DMS 273 (cell line): ENCODE measurements around the gene FEV.

Source experiments
- DNase-seq: peaks from one replicate; lab custom pipeline; 2025; ENCODE audit not compliant: unreplicated experiment; lab: John Stamatoyannopoulos, UW

FEV gene

GRCh38 chr2:218979846-218980734, 4.9 kb downstream of the FEV start:
- DNase-seq, result peak; percentile 95

DNA sequence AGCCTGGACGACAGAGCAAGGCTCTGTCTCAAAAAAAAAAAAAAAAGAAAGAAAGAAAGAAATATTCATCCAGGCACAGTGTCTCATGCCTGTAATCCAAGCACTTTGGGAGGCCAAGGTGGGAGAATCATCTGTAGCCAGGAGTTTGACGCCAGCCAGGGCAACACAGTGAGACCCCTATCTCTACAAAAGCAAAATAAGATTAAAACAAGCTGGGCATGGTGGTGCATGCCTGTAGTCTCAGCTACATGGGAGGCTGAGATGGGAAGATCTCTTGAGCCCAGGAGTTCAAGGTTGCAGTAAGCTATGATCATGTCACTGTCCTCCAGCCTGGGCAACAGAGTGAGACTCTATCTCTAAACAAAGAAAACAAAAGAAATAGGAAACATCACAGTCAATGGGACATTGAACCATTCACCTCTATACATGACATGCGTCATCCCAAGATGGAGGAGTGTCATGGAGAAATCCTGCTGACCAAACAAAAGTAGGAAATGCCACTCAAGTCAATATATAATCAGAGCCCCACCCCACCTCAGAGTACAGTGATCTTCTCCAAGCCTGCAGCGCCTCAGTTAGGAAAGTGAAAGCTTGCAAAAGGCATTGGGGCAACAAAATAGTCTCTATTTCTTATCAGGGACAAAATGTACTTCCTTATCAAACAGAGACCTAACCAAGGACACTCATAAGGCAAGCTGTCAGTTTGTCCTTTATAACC, 9.8 kb downstream of the FEV start:
- no peak for DNase-seq

DNA sequence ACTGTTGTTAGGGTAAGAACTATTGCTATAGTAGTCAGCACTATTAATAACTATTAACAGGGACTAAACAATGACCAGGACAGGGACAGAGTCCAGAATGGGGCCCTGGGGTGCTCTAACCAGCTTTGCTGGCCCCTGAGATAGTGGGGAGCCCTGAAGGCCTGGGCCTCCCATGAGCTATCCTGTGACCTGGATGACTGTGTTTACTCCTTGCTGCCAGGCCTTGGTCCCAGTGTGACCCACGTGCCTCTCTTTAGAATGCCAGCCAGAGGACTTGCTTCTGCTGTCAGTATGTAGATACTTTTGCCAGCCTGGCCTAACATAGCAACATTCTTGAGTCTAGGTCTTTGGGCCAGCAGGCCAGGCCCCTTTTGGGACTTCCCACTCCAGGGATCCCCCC, 14.1 kb downstream of the FEV start:
- no peak for DNase-seq

DNA sequence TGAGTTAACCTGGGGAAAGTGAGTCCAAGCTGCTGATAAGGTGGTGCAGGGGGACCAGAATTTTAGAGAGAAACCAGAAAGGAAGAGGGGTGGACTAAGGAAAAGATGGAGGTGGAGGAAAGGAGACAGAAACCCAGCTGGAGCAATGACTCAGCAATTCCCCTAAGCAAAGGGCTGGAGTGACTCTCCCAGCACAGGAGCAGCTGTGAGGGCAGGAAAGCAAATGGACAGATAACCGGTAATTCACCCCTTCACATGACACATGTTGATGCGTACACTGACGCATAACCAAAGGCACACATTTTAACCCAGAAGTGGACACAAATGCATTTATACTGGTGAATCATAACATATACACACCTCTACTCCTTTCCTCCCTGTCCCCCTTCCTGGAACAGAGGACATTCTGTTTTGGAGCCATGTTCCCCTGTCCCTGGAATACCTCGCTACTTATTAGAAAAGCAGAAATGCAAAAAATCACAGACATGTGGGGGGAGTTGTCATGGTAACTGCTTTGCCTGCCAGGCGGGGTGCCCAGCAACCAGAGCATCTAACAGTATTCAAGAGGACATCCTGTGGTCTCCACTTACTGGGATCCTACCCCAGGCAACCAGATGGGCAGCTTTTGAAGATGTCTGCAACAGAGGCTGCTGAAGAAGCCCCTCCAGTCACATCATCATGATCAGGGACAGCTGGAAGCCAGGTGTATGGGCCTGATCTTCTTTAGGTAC, 20.8 kb downstream of the FEV start:
- peak; percentile 76 for DNase-seq

DNA sequence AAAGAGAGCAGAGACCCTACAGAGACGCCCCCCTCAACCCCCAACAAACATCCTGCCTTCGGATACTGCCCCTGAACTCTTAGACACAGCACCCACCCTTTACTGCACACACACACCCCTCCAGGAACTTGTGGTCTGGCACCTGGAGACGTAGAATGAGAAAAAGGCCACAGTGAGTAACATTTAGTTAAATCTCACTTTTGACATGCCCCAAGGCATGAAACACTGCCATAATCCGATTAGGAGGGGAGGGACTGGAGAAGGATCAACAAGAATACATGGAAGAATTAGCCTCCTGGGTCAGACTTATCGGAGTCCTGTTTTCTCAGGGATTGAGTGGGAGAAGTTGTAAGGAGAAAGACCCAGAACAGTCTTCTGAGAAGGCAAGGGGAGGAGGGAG, 21.4 kb downstream of the FEV start:
- no peak for DNase-seq

DNA sequence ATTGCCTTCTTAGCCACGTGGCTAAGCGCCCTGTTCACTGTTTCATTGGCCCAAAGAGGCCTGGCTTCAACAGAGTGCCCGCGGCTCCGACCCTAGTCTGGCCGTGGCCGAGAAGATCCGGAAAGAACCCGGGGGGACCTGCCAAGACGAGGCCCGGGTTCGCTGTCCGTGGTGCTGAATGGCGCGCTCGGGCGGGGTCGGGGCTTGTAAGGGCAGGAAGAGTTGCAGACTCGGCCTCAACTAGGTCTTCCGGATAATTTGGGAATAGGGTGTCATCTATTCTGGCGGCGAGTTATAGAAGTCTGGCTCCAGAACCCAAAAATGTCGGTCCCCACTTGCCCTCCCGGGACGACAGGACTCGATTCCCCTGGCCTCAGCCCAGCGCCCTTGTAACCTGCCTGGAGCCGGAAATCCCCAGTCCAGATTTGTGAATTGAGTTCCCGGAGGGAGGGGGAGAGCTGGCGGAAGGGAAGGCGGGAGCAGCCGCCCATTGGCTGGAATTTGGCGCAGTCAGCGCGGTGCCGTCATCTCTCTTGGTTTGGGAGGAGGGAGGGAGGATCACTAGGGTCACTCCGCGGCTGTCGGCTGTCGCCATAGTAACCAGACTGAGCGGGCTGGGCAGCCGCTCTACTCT, 22.0 kb downstream of the FEV start:
- peak; percentile 97 for DNase-seq

DNA sequence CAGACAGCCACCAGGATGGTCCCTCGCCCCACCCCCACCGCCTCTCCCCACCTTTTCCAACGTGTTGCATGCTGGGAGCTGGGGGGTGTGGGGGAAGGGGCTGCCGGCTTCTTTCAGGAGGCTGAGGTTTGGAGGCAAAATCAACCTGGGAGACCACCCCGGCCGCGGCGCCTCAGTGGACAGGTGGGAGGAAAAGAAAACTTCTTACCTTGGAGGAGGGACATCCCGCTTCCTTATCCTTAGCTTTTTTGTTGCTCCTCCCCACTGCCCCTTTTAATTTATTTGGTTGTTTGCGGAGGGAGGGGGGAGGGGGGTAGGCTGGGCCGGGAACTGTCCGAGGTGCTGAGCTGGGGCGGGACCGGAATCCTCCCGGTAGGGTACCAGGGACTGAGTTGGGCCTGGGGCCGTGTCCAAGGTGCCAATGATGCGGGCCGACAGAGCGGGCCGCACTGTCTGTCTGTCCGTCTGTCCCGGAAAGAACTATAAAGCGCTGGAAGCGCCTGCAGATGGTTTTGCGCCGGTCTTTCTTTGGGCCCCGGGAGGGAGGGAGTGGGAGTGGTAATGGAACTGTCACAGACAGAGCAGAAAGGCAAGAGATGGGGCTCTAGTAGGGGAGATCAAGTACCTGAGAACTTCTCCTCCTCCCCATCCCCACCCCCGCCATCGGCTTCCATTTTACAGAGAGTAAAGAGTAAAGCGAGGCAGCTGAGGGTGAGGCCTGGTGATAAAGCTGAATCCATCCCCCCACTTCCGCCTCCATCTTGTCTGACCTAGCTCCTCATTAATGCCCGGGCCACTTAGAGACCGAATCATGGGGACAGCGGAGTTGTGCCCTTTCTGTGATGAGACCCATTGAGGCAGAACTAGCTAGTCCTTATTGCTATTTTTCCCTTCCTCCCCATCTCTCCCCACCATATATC, 23.1 kb downstream of the FEV start:
- peak; percentile 61 for DNase-seq

GRCh38 chr2:218961229-218961628, 23.8 kb downstream of the FEV start:
- no peak for DNase-seq

DNA sequence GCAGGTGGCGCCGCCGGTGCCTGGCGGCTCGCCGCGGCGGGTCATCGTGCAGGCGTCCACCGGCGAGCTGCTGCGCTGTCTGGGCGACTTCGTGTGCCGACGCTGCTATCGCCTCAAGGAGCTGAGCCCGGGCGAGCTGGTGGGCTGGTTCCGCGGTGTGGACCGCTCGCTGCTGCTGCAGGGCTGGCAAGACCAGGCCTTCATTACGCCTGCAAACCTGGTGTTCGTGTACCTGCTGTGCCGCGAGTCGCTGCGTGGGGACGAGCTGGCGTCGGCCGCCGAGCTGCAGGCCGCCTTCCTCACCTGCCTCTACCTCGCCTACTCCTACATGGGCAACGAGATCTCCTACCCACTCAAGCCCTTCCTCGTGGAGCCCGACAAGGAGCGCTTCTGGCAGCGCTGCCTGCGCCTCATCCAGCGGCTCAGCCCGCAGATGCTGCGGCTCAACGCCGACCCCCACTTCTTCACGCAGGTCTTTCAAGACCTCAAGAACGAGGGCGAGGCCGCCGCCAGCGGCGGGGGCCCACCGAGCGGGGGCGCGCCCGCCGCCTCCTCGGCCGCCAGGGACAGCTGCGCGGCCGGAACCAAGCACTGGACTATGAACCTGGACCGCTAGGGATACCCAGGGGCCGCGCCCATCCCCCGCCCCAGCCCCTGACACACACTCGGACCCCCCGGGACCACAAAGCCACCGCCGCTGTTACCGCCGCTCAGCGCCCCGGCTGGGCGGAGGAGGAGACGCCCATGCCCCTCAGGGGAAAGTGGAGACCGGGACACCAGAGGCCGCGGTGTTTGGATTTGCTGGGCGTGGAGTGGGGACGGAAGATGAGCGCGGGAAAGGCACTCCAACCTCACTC, 24.4 kb downstream of the FEV start:
- DNase-seq, result peak; percentile 60

GRCh38 chr2:218959761-218960308, 25.1 kb downstream of the FEV start:
- peak; percentile 60 for DNase-seq

DNA sequence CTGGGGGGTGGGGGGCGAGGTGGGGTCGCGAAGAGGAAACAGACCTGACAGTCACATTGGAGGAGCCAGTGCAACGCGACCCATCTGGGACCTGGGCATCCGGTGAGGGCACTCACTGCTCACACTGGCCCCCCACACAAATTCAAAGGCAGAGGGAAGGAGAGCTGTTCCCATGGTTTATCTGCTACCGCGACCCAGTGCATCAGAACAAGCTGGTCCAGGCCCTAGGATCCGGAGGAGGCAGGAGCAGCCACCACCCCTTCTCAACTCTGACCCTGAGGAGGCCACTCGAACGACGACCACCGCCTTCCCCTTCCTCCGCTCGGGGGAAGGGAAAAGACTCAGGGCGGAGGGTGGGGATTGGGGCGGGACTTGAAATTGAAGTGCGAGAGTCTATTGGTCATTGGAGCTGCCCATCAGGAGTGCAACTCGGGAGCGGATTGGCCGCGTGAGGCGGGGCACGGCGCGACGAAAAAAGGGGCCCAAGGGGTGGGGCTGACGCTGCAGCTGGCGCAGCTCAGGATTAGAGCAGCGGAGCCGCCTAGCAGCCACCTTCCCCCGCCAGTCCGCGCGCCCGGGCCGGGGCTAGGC, 25.7 kb downstream of the FEV start, which contains the start of gene CDK5R2:
Gene CDK5R2, plus strand, starts transcription at position 526 of the 591 bp plus-strand sequence. CDS start 155 bp downstream, outside the sequence.
- peak; percentile 97 for DNase-seq

- no peak for DNase-seq
Observed at GRCh38 chr2:218958276-218958675, 26.7 kb downstream of the FEV start.

DNA sequence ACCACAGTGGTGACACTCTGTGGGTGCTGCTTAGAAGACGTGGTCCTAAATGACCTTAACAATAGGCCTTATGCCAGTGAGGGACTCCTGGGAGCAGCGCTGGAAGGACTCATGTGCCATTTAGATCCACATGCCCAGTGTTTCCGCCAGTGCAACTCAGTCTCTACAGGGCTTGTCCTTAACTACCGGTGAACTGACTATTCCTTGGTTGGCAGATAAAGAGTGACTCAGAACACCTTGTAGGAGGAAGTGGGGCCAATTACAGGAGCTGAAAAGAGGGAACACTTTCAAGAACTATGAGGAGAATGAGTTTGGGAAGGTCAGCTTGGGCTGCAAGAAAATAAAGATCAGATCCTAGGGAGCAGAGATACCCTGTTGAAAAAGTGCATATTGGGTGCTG, 27.3 kb downstream of the FEV start:
- no peak for DNase-seq

DNA sequence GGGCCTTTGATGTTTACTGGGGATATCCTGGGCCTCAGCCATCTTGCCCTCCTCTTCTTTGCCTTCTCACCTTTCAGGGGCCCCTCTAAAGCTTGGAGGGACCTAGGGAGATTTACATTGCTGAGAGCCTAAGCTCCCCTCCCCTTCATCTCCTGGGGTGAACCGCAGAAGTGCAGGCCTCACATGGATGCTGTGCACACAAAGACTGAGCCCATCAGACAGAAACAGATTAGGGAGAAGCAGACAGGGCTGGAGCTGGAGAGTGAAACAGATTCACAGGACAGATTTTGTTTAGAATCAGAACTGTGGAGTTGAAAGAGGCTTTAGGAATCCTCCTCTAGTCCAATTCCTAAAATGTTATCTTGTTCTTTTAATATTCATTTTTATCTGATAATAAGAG, 28.9 kb downstream of the FEV start:
- no peak for DNase-seq

- no peak for DNase-seq
Observed at GRCh38 chr2:218954541-218955300, 30.3 kb downstream of the FEV start.

DNA sequence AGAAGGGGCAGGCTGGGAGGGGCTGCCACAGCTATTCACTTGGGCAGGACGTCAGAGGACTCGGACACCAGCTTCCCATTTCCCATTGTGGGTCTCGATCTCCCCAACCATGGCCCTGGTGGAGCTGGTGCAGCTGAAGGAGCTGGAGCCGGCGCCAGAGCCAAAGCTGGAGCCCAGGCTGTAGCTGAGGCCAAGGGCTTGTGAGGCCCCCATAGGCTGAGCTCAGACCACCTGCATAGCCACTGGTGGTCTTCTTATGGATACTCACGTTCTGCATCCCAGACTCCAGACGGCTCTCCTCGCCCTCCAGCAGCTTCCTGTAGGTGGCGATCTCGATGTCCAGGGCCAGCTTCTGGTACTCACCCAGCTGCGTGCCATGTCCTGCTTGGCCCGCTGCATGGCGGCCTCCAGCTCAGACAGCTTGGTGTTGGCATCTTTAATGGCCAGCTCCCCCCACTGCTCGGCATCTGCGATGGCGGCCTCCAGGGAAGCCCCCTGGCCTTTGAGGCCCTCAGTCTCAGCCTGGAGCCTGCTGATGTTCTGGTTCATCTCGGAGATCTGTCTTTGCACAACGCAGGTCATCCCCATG, 31.5 kb downstream of the FEV start:
- no peak for DNase-seq

DNA sequence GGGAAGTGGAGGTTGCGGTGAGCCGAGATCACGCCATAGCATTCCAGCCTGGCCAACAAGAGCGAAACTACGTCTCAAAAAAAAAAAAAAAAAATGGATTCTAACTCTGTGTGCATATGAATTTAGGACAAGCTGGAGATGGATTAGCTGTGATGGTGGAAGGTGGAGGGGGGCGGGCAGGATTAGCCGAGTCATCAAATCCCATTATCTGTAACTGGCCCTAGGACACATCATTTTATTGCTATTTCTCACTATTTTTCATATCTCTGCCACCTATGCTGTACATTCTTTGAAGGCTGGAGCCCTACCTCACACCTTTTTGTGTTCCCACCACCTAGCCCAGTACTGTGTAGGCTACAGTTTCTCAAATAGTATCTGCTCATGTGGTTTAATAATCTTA, 32.8 kb downstream of the FEV start:
- DNase-seq, result no peak
